Activated T-cell treated with anti-CD3 and anti-CD28 coated beads for 1 hour (primary cell): ENCODE measurements around the gene APC2.
"Not testable (repeated sequence)": the region's sequence is repeated elsewhere in the genome, so short reads cannot be mapped to it uniquely, and the experiment has no call there.

Source experiments
- DNase-seq: peaks from one replicate; pipeline ENCODE4 v3.0.0-alpha.2; 2020; ENCODE audit warnings: low read depth

Gene APC2

DNA sequence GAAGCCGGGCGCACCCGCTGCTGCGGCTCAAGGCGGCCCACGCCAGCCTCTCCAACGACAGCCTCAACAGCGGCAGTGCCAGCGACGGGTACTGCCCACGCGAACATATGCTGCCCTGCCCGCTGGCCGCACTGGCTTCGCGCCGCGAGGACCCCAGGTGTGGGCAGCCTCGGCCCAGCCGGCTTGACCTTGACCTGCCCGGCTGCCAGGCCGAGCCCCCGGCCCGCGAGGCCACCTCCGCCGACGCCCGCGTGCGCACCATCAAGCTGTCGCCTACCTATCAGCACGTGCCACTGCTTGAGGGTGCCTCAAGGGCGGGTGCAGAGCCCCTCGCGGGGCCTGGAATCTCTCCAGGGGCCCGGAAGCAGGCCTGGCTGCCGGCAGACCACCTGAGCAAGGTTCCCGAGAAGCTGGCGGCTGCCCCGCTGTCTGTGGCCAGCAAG lies 16.1 kb downstream of the APC2 start:
- DNase-seq, result no peak

DNA sequence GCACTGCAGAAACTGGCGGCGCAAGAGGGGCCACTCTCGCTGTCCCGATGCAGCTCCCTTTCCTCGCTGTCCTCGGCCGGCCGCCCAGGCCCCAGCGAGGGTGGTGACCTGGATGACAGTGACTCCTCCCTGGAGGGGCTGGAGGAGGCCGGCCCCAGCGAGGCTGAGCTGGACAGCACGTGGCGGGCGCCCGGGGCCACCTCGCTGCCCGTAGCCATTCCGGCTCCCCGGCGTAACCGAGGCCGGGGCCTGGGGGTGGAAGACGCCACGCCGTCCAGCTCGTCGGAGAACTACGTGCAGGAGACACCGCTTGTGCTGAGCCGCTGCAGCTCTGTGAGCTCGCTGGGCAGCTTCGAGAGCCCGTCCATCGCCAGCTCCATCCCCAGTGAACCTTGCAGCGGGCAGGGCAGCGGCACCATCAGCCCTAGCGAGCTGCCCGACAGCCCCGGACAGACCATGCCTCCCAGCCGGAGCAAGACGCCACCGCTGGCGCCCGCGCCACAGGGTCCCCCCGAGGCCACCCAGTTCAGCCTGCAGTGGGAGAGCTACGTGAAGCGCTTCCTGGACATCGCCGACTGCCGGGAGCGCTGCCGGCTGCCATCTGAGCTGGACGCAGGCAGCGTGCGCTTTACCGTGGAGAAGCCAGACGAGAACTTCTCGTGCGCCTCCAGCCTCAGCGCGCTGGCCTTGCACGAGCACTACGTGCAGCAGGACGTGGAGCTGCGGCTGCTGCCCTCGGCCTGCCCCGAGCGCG lies 16.7 kb downstream of the APC2 start:
- DNase-seq, result no peak

DNA sequence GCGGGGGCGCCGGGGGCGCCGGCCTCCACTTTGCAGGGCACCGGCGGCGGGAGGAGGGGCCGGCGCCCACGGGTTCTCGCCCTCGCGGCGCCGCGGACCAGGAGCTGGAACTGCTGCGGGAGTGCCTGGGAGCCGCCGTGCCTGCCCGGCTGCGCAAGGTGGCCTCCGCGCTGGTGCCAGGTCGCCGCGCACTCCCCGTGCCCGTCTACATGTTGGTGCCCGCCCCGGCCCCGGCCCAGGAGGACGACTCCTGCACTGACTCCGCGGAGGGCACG lies 17.2 kb downstream of the APC2 start:
- no peak for DNase-seq

DNA sequence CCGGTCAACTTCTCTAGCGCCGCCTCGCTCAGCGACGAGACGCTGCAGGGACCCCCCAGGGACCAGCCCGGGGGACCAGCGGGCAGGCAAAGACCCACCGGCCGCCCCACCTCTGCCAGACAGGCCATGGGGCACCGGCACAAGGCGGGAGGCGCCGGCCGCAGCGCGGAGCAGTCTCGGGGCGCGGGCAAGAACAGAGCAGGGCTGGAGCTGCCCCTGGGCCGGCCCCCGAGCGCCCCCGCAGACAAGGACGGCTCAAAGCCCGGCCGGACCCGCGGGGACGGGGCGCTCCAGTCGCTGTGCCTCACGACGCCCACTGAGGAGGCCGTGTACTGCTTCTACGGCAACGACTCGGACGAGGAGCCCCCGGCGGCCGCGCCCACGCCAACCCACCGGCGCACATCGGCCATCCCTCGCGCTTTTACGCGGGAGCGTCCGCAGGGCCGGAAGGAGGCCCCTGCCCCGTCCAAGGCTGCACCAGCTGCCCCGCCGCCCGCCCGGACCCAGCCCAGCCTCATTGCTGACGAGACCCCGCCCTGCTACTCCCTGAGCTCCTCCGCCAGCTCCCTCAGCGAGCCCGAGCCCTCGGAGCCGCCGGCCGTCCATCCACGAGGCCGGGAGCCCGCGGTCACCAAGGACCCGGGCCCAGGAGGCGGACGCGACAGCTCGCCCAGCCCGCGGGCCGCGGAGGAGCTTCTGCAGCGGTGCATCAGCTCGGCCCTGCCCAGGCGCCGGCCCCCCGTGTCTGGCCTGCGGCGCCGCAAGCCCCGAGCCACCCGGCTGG lies 17.8 kb downstream of the APC2 start:
- DNase-seq, result no peak

DNA sequence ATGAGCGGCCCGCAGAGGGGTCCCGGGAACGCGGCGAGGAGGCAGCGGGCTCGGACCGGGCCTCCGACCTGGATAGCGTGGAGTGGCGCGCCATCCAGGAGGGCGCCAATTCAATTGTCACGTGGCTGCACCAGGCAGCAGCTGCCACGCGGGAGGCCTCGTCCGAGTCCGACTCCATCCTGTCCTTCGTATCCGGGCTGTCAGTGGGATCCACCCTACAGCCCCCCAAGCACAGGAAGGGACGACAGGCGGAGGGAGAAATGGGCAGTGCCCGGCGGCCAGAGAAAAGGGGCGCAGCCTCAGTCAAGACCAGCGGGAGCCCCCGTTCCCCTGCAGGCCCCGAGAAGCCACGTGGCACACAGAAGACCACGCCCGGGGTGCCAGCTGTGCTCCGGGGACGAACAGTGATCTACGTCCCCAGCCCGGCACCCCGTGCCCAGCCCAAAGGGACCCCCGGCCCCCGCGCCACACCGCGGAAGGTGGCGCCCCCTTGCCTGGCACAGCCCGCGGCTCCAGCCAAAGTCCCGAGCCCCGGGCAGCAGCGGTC lies 18.4 kb downstream of the APC2 start:
- no peak for DNase-seq

DNA sequence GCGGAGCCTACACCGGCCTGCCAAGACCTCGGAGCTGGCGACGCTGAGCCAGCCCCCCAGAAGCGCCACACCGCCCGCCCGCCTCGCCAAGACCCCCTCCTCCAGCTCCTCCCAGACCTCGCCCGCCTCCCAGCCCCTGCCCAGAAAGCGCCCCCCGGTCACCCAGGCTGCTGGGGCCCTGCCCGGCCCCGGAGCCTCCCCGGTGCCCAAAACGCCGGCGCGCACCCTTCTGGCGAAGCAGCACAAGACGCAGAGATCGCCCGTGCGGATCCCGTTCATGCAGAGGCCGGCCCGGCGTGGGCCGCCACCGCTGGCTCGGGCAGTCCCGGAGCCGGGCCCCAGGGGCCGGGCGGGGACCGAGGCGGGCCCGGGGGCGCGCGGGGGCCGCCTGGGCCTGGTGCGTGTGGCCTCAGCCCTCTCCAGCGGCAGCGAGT lies 18.9 kb downstream of the APC2 start:
- no peak for DNase-seq

DNA sequence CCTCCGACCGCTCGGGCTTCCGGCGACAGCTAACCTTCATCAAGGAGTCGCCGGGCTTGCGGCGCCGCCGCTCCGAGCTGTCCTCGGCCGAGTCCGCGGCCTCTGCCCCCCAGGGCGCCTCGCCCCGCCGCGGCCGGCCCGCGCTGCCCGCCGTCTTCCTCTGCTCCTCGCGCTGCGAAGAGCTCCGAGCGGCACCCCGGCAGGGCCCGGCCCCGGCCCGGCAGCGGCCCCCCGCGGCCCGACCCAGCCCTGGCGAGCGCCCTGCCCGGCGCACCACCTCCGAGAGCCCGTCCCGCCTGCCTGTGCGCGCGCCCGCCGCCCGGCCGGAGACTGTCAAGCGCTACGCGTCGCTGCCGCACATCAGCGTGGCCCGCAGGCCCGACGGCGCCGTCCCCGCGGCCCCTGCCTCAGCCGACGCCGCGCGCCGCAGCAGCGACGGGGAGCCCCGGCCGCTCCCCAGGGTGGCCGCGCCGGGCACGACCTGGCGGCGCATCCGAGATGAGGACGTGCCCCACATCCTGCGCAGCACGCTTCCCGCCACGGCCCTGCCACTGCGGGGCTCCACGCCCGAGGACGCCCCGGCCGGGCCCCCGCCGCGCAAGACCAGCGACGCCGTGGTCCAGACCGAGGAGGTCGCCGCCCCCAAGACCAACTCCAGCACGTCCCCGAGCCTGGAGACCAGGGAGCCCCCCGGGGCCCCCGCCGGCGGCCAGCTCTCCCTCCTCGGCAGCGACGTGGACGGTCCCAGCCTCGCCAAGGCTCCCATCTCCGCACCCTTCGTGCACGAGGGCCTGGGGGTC lies 19.5 kb downstream of the APC2 start:
- no peak for DNase-seq

DNA sequence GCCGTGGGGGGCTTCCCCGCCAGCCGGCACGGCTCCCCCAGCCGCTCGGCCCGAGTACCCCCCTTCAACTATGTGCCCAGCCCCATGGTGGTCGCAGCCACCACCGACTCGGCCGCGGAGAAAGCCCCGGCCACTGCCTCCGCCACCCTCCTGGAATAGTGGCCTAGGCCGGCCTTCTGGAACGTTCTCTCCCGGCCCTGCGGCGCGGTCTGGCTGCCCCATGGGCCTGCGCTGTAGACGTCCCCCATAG lies 20.1 kb downstream of the APC2 start:
- no peak for DNase-seq

DNA sequence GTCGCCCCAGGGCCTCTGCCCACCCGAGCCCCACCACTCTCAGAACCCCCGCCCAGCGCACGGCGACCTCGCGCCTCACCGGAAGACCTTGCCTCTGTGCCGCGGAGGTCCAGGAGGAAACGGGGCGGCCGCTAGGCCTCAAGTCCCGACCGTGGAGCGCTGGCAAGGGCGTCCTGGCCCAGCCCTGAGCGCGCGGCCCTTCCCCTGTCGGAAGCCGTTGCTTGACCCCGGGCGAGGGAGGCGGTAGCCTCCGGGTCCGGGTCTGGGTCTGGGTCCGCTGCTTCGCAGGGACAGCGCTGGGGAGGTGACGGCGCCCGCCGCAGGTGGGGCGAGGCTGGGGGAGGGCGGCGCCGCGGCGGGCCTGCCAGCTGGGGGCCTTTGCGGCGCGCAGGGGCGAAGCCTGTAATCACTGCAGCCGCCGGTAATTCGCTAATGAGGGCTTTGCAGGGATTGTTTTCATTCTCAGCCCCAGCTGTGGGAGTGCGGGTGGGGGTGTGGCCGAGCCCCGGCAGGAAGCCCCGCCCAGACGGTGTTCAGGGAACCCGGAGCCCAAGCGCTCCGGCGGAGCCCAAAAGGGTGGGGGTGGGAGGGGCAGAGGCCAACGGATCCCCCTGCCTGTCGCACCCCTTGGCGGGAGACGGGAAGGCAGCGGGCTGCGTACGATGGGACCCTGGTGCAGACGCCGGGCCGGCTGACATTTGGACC lies 20.5 kb downstream of the APC2 start:
- DNase-seq, result peak; percentile 63

DNA sequence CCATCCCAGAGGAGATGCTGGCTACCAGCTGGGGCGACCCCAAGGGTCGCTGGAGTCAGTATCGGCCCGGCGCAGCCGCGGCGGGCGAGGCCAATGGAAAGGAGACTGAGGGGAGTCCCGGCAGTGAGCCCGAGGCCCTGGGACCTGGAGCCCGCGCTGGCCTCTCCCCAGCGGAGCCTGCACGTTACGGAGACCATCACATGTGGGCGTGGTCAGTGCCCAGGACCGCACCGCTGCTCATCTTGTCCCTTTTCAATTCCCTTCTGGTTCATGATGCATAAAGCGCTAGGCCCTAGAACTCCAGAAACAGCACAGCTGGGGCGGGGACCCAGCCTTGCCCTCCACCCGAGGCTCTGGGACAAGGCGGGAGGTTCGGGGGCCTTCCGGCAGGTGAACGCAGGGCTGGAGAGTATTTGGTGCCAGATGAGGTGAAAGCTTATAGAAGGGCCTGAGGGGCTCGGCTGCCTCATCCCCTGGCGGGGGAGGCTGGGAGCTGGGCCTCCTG lies 21.1 kb downstream of the APC2 start:
- no peak for DNase-seq

DNA sequence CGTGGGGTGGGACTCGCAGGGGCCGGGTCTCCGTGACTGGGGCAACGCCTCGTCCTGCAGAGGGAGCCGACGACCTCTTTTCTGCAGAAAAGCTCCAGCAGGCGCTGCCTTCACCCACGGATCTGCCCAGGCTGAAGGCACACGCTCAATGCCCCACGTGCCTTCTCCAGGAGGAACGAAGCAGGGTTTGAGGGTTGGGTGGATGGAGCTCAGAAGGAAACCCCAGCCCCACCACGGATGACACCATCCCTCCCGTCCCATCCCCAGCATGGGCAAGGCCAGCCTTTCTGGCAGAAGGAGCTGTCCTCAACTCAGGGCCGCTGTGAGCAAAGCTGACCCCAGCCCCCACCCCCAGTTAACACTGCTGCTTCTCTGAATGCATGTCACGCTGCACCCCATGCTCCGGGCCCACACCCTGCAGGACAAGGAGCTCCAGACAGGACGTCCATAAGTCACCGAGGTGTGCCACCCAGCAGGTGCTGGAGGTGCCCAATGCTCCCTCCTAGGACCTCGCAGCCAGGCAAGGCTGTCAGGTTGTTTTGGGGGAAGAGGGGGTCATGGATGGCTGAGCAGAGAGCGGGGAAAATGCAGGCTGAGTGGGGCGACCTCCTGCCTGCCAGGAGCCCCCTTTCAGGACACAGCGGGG lies 21.7 kb downstream of the APC2 start:
- DNase-seq, result no peak

DNA sequence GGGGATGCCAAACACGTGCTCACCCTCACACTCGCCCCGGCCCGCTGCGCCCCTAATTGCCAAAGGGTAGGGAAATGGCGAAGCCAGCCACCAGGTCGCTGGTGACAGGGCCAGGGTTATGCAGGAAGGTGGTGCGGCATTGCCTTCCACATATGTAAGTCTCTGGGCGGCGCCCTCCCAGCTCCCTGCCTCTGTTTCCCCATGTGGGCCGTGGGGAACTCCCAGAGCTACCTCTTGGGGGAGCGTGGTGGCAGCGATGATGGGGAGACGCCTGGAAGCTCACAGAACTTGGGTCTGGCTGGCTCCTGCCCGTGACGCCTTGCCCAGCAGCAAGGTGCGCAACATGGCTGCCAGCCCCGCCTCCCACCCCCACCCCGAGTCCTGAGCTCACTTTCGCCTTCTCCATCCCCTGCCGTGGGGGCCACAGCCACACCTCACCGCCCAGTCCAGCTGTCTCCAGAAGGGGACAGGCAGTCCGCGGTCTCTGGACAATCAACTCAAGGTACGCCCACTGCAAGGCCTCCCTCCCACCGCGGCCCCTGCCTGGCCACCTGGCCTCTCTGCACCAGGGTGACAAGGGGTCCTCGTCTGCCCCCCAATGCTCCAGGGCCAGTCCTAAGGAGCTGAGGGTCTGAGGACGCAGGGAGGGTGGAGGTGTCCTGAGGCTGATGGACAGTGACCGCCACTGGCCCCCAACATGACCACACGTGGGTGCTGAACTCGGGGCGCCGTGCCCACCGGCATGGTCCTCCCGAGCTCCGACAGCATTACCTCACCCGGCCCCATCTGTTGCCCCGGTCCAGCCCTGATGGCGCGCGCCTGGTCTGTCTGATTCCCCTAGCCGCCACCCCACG lies 22.5 kb downstream of the APC2 start:
- no peak for DNase-seq

DNA sequence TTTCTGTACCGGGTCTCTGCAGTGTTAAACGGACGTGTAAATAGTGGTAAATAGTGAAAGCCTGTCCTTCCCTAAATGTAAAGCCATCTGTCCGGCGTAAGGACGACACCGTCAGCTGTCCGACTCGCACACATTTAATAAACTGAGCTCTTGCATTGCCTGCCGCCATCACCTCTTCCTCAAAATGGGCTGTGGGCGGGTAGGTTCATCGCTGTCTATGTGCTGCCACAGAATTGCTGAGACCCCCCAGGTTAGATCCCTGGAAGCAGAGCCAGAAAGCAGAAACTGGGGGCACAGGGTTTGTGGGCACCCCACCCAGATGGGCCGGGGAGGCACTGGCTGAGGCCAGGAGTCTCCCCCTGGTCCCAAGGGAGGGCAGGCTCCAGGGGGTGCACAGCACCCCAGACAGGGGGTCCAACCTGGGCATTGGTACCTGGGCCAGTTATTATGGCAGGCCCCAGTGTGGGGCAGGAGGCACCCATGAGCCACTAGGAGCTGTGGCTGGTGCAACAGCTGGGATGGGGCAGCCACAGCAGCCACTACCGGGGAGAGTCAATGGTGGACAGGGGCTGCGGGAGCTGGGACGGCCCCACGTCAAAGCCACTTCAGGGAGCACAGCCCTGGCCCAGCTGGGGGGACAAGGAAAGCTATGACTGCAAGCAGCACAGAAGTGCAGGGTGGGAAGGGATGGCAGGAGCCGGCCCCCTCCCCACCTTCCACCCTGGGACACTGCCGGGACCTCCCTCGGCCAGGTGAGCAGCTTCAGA lies 23.3 kb downstream of the APC2 start:
- no peak for DNase-seq

DNA sequence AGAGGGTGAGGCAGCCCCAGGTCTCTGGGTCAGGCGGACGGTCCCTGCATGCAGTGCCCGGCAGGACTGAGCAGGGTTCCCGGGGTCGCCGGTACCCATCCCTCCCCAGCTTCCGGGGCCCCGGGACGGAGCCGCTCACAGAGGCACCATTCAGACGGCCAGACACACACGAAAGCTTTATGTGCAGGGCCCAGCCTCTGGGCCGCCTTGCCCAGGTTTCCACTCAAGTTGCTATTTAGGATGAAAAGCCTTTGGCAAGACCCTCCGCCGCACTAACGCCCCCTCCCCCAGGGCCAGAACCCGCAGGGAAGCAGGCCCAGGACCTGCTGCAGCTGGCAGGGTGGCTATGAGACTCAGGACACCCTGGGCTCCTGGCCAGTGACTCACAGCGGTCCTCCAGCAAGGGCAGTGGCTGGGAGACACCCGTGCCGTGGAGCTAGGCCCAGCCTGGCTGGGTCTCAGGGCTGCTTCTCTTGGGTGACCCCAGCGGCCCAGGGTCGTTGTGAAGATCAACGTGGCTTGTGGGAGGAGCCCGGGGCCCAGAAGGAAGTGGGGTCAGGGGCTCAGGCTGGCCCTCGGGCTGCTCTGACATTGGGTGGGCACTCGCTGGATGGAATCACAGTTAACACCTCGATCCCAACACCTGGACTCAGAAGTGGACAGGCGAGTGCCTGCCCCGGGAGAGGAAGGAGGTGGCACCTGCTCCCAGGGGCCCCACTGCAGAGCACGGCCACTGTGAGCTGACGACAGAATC lies 24.3 kb downstream of the APC2 start:
- DNase-seq, result no peak

DNA sequence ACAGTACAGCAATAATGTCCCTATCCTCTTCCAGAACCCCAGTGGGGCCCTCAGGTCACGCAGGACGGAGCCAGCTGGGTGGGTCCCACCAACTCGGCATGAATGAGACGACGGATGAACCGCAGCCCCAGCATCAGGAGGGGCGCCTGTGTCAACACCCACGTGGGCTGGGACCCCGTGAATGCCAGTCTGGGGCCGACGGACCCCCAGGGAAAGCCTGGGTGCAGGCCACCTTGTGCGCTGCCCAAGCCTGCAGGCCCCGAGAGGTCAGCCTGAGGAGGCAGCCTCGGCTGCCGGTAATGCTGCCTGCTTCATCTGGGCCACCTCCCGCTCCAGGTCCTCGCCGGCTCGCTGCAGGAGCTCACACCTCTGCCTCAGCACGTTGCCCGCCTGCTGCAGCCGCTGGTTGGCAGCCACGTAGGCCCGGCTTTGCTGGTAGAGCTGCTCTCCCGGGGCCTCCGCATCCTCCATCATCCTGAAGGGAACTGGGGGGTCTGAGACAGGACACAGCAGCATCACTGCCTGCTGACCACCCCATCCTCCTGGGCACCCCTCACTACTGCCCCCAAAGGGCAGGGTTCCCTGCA lies 24.9 kb downstream of the APC2 start:
- no peak for DNase-seq

DNA sequence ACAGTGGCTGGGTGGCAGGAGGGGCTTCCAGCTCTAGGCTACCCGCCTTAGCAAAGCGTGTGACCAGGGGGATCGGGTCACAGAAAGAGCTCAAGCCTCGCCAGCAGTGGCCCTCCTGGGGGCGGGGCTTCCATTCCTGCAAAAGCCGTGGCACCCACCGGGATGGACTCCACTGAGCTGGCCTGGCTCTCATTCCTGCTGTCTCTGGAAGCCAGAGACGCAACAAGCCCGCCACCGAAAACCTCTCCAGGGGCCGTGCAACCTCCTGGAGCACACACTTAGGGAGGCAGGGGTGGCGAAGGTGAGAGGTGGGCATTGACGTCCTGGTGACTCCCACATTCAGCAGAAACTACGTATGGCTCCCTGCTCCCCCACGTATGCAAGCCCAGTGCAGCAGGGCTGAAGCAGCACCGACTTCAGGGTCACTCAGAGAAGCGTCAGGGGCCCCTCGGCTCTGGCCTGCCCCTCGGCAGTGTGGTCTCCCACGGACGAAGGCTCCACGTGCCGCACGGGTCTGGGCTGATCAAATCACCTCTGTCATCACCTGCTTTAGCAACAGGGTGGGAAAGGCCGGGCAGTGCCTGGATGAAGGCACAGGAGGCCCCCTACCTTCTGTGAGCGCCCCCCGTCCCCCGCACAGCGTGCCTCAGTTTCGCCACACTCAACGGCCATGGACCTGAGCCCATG lies 26.0 kb downstream of the APC2 start:
- DNase-seq, result no peak

DNA sequence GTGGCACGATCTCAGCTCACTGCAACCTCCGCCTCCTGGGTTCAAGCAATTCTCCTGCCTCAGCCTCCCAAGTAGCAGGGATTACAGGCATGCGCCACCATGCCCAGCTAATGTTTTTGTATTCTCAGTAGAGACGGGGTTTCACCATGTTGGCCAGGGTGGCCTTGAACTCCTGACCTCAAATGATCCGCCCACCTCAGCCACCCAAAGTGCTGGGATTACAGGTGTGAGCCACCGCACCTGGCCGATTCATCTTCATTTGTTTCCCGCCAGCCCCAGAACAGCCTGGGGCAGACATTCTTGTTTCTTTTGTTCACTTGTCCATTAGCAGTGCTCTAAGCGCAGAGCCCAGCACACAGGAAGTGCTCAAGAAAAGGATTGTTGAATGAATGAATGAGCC lies 27.1 kb downstream of the APC2 start:
- DNase-seq, result not testable (repeated sequence)
